ENCODE measurements around the gene RAPGEF1.

GRCh38 chr9:131666029-131666428 is 73.8 kb downstream of the RAPGEF1 start:
- TF ChIP-seq, protein P1, sequence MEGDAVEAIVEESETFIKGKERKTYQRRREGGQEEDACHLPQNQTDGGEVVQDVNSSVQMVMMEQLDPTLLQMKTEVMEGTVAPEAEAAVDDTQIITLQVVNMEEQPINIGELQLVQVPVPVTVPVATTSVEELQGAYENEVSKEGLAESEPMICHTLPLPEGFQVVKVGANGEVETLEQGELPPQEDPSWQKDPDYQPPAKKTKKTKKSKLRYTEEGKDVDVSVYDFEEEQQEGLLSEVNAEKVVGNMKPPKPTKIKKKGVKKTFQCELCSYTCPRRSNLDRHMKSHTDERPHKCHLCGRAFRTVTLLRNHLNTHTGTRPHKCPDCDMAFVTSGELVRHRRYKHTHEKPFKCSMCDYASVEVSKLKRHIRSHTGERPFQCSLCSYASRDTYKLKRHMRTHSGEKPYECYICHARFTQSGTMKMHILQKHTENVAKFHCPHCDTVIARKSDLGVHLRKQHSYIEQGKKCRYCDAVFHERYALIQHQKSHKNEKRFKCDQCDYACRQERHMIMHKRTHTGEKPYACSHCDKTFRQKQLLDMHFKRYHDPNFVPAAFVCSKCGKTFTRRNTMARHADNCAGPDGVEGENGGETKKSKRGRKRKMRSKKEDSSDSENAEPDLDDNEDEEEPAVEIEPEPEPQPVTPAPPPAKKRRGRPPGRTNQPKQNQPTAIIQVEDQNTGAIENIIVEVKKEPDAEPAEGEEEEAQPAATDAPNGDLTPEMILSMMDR (IDR thresholded peaks at IDR 0.05), result no peak
- no peak for TF ChIP-seq ZFX (IDR thresholded peaks at IDR 0.05; ENCODE audit: borderline replicate concordance)

All from 22Rv1 (cell line).